ENCODE data around the gene KCTD7.
"Not testable (repeated sequence)": the region's sequence is repeated elsewhere in the genome, so short reads cannot be mapped to it uniquely, and the experiment has no call there.

The KCTD7 gene

DNA sequence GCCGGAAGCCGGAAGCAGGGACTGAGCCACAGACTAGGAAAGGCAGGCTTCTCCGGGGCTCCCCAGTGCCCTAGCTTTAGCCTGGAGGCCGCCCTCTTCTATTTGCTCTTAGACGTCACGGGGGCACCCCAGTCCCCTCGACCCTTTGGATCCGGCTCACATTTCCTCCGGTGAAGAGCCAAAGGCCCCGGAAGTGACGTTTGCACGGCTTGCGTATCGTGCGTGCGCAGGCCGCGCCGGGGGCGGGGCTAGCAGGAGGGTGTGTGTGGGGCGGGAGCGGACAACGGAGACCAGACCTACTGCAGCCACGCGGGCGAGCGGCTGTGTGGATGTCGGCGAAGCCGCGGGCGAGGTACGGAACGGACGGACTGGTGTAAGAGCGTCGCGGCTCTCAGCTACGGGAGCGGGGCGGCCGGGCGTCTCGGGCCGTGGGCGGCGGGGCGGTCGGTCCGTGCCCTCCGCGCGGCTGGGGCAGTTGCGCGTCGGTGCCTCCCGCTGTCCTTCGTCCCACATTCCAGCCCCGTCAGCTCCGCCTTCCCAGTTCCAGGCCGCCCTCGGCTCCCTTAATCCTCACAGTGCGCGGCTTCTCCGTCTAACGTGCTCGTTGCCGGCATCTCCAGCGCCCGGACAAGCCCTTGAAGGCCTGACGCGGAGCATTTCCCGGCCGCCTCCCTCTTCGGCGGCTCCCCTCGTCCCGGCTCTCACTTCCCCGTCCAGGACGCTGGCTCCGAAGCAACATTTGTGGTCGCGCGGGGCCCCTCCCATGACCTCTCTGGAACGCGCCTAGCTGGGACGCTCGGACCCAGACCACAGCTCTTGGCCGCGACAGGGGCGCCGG, 25.8 kb downstream of the KCTD7 start:
- peak; percentile 98 for DNase-seq

DNA sequence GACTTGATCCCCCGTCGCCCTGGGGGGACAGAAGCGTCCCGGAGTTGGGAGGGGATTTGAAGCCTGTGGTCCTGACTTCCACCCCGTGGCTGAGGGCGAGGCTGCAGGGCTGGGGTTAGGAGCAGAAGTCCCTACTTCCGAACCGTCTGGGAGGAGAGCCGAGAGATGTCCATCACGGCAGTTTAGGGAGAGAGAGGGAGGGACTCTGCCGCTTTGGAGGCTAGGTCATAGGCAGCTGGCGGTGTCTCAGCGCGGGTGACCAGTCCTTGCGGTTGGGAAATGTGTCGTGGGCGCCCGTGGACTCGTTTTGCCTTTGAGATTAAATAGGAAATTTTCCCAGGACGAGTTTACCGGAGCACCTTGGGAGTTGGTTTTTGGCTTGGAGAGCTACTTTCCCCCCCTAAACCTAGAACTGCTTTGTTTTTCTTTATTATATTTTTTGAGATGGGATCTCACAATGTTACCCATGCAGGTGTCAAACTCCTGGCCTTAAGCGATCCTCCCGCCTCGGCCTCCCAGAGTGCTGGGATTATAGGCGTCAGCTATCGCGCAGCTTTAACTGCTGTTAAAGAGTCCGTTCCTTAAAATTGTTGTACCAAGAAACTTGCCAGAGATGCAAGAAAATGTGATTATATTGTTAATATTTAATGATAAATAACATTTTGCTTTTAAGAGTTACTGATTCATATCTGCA, 26.6 kb downstream of the KCTD7 start:
- DNase-seq = not testable (repeated sequence)

DNA sequence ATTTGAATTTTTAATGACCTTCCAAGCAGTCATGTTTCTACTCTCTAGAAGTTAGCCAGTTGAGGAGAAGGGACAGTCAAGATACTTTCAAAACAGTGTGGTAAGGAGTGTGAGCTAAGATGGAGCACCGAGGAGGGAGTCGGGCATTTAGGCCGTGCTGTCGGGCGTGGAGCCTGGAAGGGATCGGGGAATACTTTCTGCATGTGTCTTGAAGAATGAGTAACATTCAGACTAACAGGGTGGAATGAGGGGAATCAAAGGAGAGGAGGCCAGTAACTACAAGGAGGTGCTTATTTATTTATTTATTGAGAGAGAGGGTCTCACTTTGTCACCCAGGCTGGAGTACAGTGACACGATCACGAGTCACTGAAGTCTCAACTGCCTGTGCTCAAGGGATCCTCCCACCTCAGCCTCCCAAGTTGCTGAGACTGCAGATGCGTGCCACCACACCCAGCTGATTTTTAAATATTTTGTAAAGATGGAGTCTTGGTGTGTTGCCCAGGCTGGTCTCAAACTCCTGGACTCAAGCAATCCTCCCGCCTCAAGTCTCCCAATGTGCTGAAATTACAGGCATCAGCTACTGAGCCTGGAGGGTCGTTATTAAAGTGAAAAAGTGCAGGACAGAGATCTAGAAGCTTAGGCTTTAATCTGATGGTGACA, 27.3 kb downstream of the KCTD7 start:
- DNase-seq = not testable (repeated sequence)

DNA sequence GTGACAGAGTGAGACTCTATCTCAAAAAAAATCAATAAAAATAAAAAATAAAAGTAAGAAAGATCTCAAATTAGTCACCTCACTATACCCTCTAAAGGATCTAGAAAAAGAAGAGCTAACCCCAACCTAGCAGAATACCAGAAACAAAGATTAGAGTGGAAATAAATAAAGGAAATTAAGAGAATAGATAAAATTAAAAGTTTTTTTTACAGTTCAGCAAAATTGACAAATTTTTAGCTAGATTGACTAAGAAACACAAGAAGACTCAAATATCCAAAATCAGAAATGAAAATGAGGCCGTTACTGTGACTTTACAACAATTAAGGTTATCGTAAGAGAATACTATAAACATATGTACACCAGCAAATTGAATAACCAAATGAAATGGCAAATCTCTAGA, 29.1 kb downstream of the KCTD7 start:
- DNase-seq = no peak

DNA sequence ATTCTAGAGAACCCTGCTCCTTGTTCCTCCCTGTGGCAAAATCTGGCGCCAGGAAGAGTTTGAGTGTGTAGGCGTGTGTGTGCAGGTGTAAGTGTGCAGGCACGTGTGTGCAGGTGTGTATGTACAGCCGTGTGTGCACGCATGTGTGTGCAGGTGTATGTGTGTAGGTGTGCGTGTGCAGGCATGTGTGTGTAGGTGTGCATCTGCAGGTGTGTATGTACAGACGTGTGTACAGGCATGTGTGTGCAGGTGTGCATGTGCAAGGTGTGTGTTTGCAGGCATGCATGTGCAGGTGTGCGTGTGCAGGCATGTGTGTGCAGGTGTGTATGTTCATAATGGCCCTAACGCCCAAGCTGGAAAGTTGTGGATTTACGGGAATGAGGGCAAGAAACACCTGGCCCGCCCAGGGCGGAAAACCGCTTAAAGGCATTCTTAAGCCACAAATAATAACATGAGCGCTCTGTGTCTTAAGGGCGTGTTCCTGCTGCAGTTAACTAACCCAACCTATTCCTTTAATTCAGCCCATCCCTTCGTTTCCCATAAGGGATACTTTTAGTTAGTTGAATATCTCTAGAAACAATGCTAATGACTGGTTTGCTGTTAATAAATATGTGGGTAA, 34.1 kb downstream of the KCTD7 start:
- no peak for DNase-seq

DNA sequence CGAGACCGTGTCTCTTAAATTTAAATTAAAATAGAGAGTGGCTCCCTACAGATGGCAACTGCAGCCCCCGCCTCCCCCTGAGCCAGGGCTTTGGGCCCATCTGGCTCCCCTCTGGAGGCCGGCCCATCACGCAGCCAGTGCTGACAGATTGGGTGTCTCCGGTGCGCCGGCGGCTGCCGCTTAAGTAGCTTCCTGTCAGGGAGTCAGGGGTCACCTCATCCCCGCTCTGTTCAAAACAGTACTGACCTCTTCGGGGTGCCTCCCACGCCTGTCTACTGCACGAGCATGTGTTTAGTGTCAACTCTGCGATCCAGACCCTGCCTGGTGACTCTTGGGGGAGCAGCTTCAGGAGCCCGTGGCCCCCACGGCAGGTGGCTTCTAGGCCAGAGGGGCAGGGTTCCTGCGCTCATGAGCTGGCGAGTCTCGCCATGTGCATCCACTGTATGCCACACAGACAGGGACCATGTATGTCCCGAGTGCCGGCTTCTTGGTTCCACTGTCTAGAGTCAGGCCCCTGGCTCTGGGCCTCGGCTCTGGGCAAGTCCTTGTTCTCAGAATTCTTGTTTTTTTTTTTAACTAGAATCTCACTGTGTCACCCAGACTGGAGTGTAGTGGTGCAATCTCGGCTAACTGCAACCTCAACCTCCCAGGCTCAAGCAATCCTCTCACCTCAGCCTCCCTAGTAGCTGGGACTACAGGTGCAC, 36.1 kb downstream of the KCTD7 start:
- DNase-seq = no peak

DNA sequence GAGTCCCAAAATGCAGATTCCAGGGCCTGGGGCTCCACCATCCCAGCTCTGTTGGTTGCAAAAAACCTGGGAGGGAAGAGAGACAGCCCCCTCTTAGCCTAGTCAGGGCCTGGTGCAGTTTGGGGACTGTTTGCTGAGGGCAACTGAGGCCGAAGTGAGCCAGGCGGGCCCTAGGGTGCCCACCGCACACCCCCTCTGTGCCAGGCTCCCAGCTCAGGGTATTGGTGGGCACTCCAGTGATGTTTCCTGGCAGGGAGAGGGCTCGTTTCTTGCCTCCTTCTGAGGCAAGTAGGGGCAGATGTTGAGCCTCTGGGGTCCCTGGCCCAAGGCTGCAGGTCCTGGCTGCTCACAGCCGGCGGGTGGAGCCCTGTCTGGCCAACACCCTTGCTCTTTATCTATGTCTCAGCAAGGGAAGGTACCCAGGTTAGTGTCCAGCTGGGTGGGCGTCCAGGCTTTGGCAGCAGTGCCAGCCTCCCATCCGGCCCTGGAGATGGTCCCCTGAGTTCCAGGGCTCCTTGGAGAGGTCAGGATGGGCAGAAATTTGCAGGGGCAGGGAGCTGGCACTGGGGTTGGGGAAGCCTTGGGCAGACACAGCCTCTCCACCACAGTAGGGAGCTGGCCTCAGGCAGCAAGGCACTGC, 37.8 kb downstream of the KCTD7 start:
- DNase-seq = no peak

DNA sequence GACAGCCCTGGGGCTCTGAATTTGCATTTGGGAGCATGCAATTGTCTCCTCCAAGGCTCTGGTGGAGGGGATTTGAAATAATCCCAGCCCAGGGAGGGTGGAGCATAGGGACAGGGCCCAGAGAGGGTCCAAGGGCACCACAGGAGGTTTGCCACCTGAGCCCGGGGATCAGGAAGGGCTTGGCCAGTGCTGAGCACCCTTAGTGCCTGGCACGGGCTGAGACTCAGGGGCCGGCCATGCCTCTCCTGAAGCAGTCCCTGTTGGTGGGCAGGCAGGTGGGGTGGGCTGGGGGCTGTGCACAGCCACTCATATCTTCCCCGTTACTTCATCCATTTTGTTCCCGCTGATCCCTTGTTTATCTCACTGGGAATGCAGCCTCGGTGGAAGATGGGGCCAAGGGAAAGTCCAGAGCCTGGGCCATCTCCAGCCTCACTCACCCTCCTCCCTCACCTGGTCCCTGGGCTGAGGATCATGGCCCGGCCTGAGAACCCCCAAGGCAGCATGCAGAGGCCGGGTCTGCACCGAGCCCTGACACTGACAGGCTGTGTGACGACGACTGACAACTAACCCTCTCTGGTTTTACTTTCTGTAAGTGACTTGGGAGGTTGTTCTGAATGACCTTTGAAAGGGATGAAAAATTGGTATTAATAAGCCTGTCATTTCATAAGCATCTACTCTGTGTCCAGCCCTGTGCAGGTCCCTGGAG, 38.5 kb downstream of the KCTD7 start:
- no peak for DNase-seq

DNA sequence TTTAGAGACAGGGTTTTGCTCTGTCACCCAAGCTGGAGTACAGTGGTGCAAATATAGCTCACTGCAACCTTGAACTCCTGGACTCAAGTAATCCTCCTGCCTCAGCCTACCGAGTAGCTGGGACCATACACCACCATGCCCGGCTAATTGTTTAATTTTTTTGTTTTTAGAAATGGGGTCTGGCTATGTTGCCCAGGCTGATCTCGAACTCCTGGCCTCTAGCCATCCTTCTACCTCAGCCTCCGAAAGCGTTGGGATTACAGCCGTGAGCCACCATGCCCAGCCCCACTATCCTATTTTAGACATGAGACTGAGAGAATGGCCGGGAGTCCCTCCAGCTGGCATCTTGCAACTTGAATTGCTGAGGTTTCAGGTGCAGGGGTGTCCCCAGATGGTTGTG, 39.4 kb downstream of the KCTD7 start:
- DNase-seq = no peak

DNA sequence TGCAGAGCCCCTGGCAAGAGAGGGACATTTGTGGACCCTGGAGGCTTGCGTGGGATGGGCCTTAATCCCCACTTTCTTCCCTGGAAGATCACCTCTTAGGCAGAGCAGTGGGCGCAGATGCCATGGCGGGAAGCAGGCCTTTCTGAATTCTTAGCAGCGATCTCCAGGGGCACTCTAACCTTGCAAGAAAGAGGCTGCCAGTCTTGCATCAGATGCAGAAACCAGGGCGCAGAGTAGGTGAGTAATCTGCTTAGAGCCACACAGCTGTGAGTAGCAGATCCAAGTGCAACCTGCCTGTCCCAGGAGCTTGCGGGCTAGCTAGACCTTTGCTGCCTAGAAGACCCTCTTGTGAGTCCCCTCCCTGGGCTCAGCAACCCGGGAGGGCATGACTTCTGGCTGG, 40.0 kb downstream of the KCTD7 start:
- DNase-seq = no peak

DNA sequence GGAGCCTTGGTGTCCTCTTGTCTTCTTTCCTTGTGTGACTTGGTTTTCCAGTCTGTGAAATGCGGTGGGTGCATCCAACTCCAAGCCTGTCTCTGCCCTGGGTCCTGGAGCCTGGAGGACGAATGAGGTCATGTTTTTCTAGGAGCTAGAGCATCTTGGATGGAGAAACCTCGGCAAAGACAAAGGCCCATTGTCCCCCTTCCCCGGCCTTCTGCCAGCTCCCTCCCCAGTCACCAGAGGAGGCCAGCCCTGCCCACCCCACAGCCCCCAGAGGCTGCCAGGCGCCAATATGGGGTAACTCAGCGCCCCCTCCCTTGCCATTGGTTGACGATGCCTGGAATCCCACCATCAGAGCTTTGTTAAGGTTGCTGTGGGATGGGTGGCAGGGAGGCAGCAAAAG, 40.4 kb downstream of the KCTD7 start:
- no peak for DNase-seq

DNA sequence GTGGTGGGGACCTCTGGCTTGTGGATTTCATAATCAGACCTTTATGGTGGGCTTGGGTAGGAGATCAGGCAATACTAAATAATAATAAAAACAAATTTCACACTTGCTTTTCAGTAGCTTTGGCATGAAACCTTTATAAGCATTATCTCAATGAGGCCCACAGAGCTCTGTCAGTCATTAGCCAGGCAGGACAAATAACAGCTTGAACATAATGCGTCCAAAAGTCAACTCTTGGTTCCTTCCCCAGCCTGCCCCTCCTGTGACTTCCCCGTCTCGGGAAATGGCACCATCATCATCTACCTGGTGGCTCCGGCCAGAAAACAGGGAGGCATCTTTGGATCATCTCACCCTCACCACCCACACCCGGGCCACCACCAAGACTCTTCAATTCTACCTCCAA, 40.8 kb downstream of the KCTD7 start:
- no peak for DNase-seq

DNA sequence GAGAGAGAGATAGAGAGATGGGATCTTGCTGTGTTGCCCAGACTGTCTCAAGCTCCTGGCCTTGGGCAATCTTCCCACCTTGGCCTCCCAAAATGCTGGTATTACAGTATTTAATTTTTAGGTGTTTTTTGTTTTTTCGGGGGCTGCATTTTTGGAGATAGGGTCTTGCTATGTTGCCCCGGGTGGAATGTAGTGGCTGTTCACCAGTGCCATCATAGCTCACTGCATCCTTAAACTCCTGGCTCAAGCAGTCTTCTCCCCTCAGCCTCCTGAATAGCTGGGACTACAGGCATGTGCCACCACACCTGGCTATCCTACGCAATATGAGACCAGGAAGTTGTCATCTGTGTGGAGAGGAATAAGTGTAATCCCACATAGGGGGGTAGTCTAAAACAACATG, 42.4 kb downstream of the KCTD7 start:
- DNase-seq = no peak

DNA sequence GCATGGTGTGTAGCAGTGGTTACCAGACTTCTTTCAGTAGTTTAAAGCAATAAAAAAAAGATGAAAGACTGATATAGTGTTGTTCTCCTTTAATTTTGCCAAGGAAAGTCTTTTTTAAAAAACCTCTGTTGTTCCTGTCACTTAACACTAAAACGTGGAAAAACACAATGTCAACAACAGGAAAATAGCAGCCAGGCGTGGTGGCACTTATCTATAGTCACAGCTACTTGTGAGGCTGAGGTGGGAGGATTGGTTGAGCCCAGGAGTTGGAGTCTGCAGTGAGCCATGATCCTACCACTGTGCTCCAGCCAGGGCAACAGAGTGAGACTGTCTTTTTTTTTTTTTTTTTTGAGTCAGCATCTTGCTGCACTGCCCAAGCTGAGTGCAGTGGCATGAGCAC, 42.8 kb downstream of the KCTD7 start:
- DNase-seq = not testable (repeated sequence)

DNA sequence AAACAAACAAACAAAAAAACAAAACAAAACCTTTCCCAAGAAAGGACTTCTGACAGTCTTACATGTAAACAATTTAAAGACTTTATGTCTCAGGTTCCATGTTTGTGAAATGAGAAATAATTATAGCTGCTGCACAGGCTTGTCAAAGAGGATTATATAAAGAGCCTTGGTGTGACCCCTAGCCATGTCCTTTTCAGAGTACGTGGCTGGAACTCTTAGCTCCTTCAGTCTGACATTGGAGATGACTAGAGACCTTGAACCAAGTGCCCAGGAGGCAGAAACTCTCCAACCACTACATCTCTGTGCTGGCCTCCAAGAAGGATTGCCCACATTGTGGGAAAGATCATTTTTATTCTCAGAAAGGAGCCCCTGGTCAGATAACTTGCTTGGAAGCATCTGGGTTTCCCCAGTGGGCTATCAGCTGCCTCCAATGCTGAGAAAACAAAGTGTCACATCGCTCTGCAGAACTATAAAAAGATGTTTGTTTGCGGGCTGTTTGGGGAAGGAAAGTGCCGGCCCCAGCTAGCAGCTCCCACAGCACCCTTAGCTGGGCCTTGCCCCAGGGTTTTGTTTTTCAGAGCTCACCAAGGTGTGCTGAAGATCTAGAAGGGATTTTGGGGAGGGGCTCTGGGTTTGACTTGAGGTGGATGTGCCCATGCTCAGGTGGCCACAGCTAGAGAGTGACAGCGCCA, 43.9 kb downstream of the KCTD7 start:
- not testable (repeated sequence) for DNase-seq

DNA sequence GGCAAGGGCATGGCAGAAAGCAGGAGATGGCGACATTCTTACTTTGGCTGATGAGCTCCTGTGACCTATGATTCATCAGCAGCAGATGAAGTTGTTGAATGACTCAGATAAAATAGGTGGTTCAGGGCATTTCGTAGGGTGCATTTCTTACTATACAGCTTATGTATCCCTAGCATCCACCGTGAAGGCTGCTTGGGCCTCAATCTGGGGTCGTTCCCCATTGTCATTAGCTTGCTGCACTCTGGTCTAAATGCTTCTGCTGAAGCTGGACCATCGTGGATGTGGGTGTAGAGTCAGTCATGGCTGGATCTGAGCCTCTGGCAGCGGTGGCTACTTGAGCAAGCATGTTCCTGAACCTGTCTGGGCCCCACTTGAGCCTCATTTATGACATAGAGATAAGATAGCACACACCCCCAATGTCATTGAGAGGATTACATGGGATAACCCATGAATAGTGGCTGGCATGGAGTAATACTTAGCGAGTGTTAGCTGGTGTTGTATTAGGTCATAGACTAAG, 44.5 kb downstream of the KCTD7 start:
- DNase-seq = not testable (repeated sequence)

DNA sequence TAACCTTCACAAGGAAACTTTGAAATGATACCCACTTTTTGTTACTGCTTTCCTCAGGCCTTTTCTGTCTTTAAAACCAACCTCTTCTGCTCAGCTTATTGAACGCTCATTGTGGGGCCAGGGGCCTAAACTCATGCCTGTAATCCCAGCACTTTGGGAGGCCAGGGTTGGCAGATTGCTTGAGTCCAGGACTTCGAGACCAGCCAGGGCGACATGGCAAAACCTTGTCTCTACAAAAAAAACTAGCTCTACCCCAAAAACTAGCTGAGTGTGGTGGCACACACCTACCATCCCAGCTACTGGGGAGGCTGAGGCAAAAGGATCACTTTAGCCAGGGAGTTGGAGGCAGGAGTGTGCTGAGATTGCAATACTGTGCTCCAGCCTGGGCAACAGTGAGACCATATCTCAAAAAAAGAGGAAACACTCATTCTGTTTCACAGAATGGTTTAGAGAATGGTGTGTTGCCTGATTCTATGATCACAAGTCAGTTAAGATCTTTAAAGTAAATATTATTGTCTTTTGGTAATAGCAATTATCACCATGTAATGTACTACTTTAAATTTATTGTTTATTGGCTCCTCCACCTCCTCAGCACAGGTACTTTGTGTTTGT, 51.1 kb downstream of the KCTD7 start:
- no peak for DNase-seq

DNA sequence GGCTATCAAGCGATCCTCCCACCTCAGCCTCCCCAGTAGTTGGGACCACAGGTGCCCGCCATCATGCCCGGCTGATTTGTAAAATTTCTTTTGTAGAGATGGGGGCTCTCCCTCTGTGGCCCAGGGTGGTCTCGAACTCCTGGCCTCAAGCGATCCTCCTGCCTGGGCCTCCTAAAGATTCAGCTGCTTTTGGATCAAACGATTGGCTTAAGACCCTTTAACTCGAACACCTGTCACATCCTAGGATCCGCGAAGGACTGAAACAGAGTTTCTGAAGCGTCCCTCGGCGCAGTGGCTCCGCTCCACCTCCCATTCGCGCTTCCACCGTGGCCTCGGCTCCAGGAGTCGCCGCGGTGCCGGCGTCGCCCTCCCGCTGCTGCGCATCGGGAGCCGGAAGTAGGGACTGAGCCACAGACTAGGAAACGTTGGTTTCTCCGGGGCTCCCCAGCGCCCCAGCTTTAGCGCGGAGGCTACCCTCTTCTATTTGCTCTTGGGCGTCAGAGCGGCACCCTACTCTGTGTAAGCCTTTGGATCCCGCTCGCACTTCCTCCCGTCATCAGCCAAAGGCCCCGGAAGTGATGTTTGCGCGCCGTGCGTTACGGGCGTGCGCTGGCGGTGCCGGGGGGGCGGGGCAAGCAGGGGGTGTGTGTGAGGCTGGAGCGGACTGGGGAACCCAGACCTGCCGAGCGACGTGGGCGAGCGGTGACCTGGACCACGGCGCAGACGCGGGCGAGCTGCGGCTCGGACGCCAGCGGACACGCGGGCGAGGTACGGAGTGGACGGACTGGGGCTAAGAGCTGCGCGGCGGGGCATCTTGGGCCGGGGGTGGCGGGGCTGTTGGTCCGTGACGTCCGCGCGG, 53.0 kb downstream of the KCTD7 start:
- peak; percentile 94 for DNase-seq
